Measurements from ENCODE around the gene ANXA4. TPM values are rescaled to one million over a fixed set of nuclear protein-coding genes. Genes with fewer than 3 reads are reported as not detected.

Gene ANXA4
- total and polyA plus RNA-seq, 2 experiments from 2014 or later = 35.7 to 113 TPM

- DNase-seq = no peak
- no peaks in the 10 kb centered on the region for H4K20me1 ChIP-seq (ENCODE audit: insufficient read depth)
- H3K4me1 ChIP-seq (ENCODE audit: insufficient read depth) = peaks cover 27% of the 10 kb centered on the region
- no peaks in the 10 kb centered on the region for H3K27me3 ChIP-seq (replicated peaks; ENCODE audit: insufficient read depth)
- in situ Hi-C loops (cut with MboI) = no loop called here
- H3K27ac ChIP-seq = no peak overlapping the region
- no peaks in the 10 kb centered on the region for H3K9me2 ChIP-seq (ENCODE audit: insufficient read depth)
- 82 to 83% methylated on average over 7 of the region's 7 CpGs for WGBS, 2 experiments (ENCODE audit: low coverage in 1 of 2, low lambda C conversion rate in 2 of 2, missing lambda C conversion rate in 2 of 2)
- no peak for TF ChIP-seq EZH2 (IDR thresholded peaks at IDR 0.05; ENCODE audit: insufficient read depth, poor library complexity, severe bottlenecking)
- no peak for TF ChIP-seq EZH2phosphoT487 (IDR thresholded peaks at IDR 0.05; ENCODE audit: insufficient read depth, low read depth)
- no peak overlapping the region for H2AFZ ChIP-seq
- H3K4me3 ChIP-seq = no peak overlapping the region
- H3K36me3 ChIP-seq (ENCODE audit: low read depth) = no peaks in the 10 kb centered on the region
- no peak overlapping the region for H3K9ac ChIP-seq
- peaks cover 44% of the 10 kb centered on the region for H3K79me2 ChIP-seq (ENCODE audit: insufficient read depth)
- no peaks in the 10 kb centered on the region for H3K9me3 ChIP-seq (ENCODE audit: low read depth)
- no peak overlapping the region for H3K4me2 ChIP-seq (ENCODE audit: unreplicated experiment)
- H3F3A ChIP-seq (ENCODE audit: insufficient read depth) = peaks cover 10% of the 10 kb centered on the region
These were observed 33.3 kb downstream of the ANXA4 start for GRCh38 chr2:69774984-69775982.

DNA sequence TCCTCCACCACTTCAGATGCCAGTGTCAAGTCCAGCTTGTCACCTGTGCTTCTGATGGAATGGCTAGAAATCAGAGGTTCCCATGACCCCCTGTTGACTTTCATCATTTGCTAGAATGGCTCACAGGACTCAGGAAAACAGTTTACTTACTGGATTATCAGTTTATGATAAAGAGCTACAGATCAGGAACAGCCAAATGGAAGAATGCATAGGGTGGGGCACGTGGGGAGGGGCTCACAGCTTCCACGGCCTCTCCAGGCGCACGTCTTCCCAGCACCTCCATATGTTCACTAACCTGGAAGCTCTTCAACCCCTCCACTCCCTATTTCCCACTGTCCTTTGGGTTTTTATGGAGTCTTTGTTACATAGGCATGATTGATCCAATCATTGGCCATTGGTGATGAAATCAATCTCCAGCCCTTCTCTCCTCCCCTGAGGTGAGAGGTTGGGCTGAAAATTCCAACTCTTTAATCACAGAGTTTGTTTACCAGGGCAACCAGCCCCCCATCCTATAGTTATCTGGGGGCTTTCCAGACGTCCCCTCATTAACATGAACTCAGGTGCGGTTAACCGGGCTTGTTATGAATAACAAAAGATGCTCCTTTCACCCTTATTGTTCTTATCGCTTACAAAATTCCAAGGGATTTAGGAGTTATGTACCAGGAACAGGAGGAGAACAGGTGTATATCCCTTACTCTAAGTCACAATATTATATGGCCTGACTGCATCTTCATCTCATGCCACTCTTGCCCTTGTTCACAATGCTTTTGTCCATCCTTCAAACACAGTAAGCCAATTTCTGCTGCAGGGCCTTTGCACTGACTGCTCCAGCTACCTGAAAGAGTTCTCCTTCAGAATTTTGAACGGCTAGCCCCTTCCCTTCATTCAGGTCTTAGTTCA is 35.2 kb downstream of the ANXA4 start:
- TF ChIP-seq EZH2 (IDR thresholded peaks at IDR 0.05; ENCODE audit: insufficient read depth, poor library complexity, severe bottlenecking) (no peak), EZH2phosphoT487 (IDR thresholded peaks at IDR 0.05; ENCODE audit: insufficient read depth, low read depth) (no peak)

GRCh38 chr2:69777786-69778105 is 35.8 kb downstream of the ANXA4 start:
- TF ChIP-seq EZH2 (IDR thresholded peaks at IDR 0.05; ENCODE audit: insufficient read depth, poor library complexity, severe bottlenecking) (no peak), EZH2phosphoT487 (IDR thresholded peaks at IDR 0.05; ENCODE audit: insufficient read depth, low read depth) (no peak)
- Histone ChIP-seq H3K9me3 (ENCODE audit: low read depth) (no peaks in the 10 kb centered on the region), H4K20me1 (ENCODE audit: insufficient read depth) (no peaks in the 10 kb centered on the region), H3K27ac (no peak overlapping the region), H3K9me2 (ENCODE audit: insufficient read depth) (no peaks in the 10 kb centered on the region), H3K4me1 (ENCODE audit: insufficient read depth) (peaks cover 13% of the 10 kb centered on the region), H3K36me3 (ENCODE audit: low read depth) (no peaks in the 10 kb centered on the region), H3K27me3 (replicated peaks; ENCODE audit: insufficient read depth) (no peaks in the 10 kb centered on the region), H3K9ac (no peak overlapping the region), H3K4me3 (no peak overlapping the region), H3K4me2 (ENCODE audit: unreplicated experiment) (no peak overlapping the region), H2AFZ (no peak overlapping the region), H3K79me2 (ENCODE audit: insufficient read depth) (peaks cover 26% of the 10 kb centered on the region), H3F3A (ENCODE audit: insufficient read depth) (peaks cover 4% of the 10 kb centered on the region; the same call in 1 of the 2 replicates)
- DNase-seq = no peak
- in situ Hi-C loops (cut with MboI) = no loop called here
- WGBS, 2 experiments (ENCODE audit: low coverage in 1 of 2, low lambda C conversion rate in 2 of 2, missing lambda C conversion rate in 2 of 2) = 80 to 86% methylated on average over 4 of the region's 4 CpGs

More for the DNA sequence above, 35.2 kb downstream of the ANXA4 start:
- DNase-seq = no peak
- in situ Hi-C loops (cut with MboI) = no loop called here
- Histone ChIP-seq H3F3A (ENCODE audit: insufficient read depth) (peaks cover 4% of the 10 kb centered on the region; the same call in 1 of the 2 replicates), H3K9me2 (ENCODE audit: insufficient read depth) (no peaks in the 10 kb centered on the region), H3K9ac (no peak overlapping the region), H3K79me2 (ENCODE audit: insufficient read depth) (peaks cover 32% of the 10 kb centered on the region), H3K27ac (no peak overlapping the region), H3K36me3 (ENCODE audit: low read depth) (no peaks in the 10 kb centered on the region), H4K20me1 (ENCODE audit: insufficient read depth) (no peaks in the 10 kb centered on the region), H3K4me2 (ENCODE audit: unreplicated experiment) (no peak overlapping the region), H3K9me3 (ENCODE audit: low read depth) (no peaks in the 10 kb centered on the region), H3K27me3 (replicated peaks; ENCODE audit: insufficient read depth) (no peaks in the 10 kb centered on the region), H3K4me1 (ENCODE audit: insufficient read depth) (peaks cover 13% of the 10 kb centered on the region), H2AFZ (no peak overlapping the region), H3K4me3 (no peak overlapping the region)
- 80 to 84% methylated on average over 9 of the region's 9 CpGs for whole genome bisulfite sequencing, 2 experiments (ENCODE audit: low coverage in 1 of 2, low lambda C conversion rate in 2 of 2, missing lambda C conversion rate in 2 of 2)

GRCh38 chr2:69779258-69780001 is 37.5 kb downstream of the ANXA4 start:
- H3K4me2 ChIP-seq (ENCODE audit: unreplicated experiment) = no peak overlapping the region
- no peaks in the 10 kb centered on the region for H4K20me1 ChIP-seq (ENCODE audit: insufficient read depth)
- H2AFZ ChIP-seq = no peak overlapping the region
- whole genome bisulfite sequencing, 2 experiments (ENCODE audit: low coverage in 1 of 2, low lambda C conversion rate in 2 of 2, missing lambda C conversion rate in 2 of 2) = 76 to 85% methylated on average over 5 of the region's 5 CpGs
- no peak overlapping the region for H3K9ac ChIP-seq
- no peaks in the 10 kb centered on the region for H3K9me3 ChIP-seq (ENCODE audit: low read depth)
- H3K4me3 ChIP-seq = no peak overlapping the region
- H3K27ac ChIP-seq = no peak overlapping the region
- no peaks in the 10 kb centered on the region for H3K9me2 ChIP-seq (ENCODE audit: insufficient read depth)
- no peaks in the 10 kb centered on the region for H3F3A ChIP-seq (ENCODE audit: insufficient read depth)
- peaks cover 8% of the 10 kb centered on the region for H3K4me1 ChIP-seq (ENCODE audit: insufficient read depth)
- TF ChIP-seq EZH2 (IDR thresholded peaks at IDR 0.05; ENCODE audit: insufficient read depth, poor library complexity, severe bottlenecking) (no peak), EZH2phosphoT487 (IDR thresholded peaks at IDR 0.05; ENCODE audit: insufficient read depth, low read depth) (no peak)
- peak; percentile 37 for DNase-seq
- no peaks in the 10 kb centered on the region for H3K27me3 ChIP-seq (replicated peaks; ENCODE audit: insufficient read depth)
- H3K79me2 ChIP-seq (ENCODE audit: insufficient read depth) = peaks cover 15% of the 10 kb centered on the region
- no peaks in the 10 kb centered on the region for H3K36me3 ChIP-seq (ENCODE audit: low read depth)
- in situ Hi-C loops (cut with MboI) = no loop called here

All from GM23248 (cell line).